Stimulated activated CD4-positive, alpha-beta T cell treated with anti-CD3 and anti-CD28 coated beads, Interleukin-1b, Interleukin-23, amount 100 ng/mL, for 48 hours (primary cell): Measurements from ENCODE around the gene TBX10.
A peak's percentile ranks its signal among the peaks of the same experiment; 100 is the strongest.
"Not testable (repeated sequence)": the region's sequence is repeated elsewhere in the genome, so short reads cannot be mapped to it uniquely, and the experiment has no call there.

Experiments used
- DNase-seq: peaks from one replicate; pipeline ENCODE4 v3.0.0-alpha.2; 2020

Gene TBX10

DNA sequence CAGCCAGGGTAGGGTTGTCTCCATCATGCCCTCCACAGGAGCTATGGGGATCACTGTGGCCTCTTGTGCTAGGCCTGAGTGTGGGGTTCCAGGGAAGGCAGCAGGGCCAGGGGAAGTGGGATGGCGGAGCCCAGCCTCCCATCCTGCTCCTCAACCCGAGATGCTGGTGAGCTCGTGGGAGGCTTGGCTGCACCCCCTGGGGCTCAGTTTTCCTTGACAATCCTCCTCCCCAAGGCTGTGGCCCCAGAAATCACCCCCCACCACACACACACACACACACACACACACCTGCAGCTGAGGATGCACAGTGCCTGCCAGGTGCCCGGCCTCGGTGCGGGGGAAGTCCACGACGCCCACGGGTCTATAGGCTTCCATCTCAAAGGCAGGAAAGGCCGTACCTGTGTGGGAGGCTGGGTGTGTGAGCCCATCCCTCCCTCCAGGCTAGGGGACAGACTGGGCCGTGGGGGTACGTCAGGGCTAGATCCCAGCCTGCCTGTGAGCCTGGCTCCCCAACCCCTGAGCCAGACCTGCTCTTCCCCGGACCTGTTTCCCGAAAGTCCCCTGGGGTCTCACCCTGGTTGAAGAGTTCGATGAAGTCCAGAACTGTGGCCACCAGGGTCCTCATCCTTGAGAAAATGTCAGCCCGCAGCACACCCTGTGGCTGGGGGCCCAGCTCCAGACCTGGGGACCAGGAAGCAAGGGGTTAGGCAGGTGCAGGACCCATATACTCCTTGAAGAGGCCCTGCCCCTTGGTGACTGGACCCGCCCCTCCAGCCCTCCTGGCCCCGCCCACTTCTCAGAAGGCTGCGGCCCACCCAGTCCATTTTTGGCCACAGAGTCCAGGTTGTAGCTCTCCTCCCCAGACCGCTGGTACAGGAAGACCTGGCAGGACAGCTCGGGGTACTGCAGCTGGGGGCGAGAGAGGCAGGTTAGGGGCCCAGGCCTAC is 5.2 kb upstream of the TBX10 start:
- no peak for DNase-seq

DNA sequence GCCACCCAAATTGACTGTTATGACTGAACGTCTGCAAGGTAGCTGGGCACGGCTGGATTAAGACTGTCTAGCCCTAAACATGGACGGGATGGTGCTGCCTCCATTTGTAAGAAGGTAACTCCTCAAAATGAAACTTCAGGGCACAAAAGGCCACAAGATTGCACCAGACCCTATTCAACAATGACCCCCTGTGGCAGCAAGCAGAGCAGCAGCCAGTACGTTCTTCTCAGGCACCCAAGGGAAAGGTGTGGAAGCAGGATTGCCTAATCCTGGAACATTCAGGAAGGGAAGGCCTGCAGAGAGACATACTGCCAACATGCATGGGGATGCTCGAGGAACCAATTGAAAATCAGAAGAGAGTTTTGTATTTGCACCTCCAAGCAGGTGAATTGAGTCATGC is 4.5 kb upstream of the TBX10 start:
- no peak for DNase-seq

DNA sequence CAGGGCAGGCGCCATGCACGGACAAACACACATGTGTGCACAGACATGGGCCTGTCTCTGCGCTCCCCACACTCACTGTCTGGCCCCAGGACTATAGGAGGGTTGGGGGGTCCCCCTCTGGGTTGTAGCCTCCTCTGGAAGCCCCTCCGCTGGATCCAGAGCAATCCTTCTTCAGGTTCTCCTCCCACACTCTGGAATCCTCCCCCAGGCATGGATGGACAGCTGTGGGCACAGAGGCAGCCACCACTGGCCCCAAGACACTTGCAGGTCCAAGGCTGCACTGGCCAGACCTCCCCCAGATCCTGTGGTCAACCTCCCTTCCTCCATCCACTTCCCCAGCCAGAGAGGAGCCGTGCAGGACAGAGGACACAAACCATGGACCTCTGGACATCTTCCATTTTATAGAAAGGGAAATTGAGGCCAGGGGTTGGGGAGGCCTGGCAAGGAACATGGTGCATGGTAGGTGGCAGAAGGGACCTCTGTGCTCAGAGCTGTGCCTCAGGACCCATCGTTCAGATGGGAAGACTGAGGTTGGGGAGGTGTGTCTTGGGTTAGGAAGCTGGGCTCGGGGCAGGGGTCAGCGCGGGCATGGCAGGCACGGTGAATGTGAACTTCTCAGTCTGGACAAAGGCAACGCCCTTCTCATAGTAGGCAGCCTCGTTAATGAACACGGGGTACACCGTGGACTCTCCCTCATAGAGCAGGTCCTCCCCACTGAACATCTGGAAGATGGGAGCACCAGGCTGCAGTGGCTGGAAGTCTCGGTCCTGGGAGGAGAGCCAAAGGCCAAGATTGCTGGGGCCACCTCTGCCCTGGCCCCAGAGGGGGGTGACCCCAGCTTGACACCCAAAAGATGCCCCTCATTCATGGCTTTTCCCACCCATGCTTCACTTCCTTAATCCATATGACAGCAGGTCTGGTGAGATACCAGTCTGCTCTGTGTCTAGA is 2.9 kb upstream of the TBX10 start:
- DNase-seq = no peak

DNA sequence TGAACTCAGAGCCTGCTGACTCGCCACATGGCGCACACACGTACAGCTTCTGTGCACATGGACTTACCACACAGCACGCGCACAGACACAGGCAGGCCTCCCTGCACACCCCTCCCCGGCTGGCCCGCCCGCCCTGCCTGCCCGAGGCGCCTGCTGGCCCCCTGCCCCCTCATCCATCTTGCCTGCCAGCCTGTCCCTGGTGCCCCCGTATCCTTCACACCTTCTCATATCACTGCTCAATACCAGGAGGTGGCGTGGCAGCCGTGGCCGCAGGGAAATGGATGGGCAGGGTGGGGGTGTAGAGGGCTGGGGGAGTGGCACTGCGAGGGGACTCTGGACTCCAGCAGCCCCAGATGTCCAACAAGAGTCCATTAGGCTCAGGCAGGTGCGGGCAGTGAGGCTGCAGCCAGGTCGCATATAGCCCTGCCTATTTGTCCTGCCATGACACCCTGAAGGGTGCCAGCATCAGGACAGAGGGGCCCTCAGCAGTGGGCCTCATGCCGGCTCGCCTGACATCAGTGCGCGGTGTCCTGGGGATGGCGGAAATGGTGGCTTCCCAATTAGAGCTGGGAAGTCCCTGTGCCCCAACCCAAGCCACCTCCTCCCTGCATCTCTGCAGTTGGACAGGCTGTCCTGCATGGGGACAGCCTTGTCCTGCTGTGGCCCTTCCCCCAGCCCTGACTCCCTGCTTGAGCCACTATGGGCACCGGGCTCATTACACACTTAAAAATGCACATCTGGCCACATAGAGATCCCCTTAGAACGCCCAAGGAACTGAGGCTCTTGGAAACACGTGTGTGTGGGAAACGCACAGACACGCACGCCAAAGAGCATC is 2.0 kb upstream of the TBX10 start:
- DNase-seq = no peak

DNA sequence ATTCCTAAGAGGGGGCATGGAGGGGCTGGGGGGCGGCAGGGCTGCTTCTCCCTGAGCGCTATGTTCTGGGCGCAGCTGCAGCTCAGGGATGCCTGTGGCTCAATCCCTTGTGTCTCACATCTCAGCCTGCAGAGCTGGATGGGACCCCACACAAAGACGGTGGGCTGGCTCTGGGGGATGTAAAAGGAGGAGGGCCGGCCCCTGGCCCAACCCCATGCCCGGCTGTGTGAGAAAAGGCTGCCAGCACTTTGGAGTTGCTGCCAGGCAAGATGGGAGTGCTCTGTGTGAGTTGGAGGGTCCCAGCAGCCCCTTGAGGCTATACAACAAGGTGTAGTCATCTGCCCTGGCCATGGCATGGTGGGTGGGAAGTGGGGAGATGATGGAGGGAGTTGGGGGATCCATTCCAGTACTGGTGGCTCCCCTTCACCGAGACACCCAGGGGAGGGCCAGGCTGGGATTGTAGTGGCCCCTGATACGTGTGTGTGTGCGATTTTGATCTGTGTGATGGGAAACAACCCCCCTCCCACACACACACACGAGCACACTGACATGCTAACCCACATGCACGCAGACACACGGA is 1.3 kb upstream of the TBX10 start:
- DNase-seq = no peak

DNA sequence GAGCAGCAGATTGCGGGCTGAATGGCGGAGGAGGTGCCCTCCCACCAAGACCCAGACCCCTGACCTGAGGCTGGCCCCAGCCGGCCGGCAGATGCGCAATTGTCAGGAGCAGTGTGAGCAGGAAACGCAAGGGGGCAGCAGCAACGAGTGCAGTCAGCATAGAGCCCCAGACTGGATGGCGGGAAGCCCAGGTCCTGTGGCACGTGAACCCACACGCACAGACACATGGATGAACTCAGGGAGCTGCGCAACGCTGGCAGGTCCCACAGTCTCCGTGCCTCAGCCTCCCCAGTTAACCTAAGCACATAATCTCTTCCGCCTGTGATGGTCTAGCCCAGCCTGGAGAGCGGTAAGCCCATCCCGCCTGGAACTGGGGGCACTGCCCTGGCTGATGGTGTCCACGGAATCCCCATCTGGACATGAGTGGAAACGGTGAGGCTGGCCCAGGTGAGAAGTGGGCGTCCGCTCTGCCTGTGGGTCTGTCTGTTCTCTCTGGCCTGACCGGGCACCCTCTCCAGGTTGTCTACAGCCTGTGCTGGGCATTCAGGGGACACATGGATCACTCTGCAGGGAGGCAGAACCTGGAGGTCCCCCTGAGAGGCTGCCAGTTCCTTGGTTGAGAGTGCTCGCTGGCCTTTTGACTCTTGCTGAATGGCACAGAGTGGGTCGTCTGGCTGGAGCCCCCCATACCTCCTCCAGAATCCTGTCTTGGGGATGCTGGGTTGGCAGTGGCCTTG is 626 bp upstream of the TBX10 start:
- peak; percentile 64 for DNase-seq

DNA sequence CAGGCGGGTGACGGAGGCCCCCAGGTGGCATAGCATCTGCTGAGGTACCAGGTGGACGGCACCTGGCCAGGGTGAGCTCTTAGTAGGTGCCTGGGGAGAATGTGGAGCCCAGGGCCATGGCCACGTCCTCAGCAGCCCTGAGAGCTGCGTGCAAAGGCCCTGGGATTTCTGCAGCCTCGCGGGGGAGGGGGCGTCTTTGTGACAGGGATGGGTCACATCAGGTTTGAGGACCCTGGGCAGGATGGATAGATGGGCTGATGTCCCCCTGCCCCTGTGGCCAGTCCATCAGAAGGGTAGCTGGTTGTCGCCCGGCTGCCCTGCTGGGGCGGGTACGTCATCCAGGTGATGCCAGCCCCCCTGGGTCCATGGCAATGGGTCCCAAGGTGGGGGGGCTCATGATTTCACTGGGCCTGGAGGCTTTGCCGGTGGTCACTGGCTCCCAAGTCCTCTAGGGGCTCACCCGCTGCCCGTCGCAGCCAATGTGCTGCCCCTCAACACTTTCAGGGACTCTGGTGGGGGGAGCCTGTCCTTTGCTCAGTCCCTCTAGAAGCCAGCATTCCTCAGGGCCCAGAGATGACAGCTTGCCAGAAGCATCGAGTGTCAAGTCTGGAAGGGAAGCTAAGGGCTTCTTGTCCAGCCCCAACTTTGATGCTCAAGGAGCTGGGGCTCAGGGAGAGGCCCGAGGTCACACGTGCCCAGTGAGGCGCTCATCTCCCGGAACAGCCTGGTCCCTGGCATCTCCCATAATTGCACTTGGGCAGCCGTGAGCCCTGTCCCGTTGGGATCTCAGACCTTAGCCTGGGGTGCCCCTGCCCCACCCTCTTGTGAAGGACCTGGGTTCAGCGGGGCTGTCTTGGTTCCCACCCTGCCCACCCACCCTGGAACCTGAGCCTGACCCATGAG is 777 bp downstream of the TBX10 start:
- no peak for DNase-seq

DNA sequence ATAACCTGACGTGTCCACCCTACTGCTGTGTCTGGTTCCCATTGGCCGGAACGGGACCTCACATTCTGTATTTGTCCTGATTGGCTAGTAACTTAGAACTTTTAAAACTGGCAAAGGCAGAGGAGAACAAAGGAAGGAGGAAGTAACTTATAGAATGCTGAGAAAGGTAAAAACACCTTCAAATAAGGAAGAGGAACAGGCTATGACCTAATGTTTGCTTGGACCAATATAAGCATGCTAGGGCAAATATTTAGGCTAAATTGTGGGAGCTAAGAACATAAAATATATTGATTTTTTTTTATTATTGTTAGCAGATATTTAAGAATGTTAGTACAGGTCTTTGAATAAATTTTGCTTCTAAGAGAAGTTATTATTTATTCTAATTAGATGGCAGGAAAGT is 2.1 kb downstream of the TBX10 start:
- DNase-seq = not testable (repeated sequence)

DNA sequence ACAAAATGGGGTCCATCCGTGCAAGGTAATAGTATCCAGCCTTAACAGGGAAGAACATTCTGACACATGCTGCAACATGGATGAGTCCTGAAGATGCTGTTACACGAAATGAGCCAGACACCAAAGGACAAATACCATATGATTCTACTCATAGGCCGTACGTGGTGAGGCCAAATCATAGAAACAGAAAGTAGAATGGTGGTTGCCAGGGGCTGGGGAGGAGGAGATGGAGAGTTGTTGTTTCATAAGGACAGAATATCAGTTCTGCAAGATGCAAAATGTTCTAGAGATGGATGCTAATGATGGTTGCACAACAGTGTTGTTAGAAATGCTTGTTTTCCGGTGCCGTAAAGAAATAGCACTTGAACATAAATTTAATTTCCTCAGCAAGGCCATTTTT is 2.6 kb downstream of the TBX10 start:
- DNase-seq = no peak

DNA sequence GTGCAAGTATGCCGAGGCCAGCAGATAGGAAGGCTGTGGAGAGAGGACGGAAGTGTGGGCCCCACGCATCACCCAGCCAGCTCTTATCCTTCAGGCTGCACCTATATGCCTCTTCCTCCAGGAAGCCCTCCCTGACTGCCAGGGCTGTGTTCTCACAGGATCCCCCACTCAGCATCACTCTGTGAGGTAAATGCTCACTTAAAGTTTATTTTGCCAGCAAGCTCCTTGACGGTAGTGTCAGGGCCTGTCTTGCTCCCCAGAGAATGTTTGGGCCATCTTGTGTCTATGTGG is 4.4 kb downstream of the TBX10 start:
- DNase-seq = no peak

DNA sequence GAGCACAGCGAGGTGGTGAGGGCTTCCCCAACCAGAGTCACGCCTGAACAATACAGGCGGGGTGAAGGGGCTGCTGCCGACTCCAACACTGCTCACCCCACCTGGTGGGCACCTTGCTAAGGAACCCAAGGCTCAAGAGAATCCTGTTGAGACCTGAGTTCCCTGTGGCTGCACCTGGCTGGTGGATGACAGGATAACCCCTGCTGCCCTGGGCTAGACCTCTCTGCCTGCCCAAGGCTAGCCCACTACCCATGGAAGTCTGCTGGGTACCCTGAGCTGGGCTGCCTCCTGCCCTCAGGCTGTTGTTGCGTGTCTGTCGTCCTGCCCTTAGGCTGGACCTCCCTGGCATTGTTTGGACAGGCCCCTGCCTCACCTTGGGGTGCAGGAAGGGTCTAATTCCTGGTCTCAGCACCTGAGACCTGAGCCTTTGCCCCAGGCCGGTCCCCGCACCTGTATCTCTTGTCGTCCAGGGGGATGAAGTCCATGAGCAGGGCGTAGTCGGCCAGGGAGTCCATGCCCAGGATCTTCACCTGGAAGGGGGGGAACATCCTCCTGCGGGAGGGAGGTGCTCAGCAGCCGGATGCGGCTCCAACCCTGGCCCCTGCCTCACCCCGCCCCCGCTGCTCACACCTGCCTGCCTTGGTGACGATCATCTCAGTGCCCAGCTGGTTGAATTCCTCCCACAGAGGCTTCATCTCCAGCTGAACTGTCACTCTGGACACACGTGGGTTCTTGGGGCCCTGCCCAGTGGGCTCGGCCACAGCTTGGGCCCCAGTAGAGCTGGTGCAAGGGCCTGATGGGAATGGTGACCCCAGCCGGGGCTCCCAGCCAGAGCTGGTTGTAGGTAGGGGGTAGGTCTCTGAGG is 5.0 kb downstream of the TBX10 start:
- no peak for DNase-seq

DNA sequence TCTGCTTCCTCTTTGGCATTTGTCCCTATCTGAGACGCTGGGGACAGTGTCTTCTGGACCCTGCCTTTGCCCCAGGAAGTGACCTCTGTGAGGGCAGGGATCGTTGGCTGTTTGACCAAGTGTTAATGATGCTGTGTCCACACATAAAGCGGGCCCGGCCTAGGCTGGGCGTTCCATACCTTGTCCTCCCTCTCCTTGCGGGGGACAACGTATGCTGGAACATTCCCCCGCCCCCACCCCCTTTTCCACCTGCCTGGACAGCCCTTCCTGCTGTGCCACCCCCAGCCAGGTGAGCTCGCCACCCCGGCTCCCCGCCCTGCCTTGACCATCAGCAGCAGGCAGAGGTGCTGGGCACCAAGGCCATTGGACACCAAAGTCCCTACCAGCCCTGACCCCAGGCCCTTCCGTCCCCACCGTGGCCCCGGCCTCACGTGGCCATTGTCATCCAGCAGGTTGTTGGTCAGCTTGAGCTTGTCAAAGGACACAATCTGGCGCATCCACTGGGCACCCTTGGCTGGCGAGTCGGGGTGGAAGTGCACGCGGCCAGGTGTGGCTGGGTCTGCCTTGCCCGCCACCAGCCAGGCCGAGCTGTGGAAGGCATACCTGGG is 5.7 kb downstream of the TBX10 start:
- no peak for DNase-seq

DNA sequence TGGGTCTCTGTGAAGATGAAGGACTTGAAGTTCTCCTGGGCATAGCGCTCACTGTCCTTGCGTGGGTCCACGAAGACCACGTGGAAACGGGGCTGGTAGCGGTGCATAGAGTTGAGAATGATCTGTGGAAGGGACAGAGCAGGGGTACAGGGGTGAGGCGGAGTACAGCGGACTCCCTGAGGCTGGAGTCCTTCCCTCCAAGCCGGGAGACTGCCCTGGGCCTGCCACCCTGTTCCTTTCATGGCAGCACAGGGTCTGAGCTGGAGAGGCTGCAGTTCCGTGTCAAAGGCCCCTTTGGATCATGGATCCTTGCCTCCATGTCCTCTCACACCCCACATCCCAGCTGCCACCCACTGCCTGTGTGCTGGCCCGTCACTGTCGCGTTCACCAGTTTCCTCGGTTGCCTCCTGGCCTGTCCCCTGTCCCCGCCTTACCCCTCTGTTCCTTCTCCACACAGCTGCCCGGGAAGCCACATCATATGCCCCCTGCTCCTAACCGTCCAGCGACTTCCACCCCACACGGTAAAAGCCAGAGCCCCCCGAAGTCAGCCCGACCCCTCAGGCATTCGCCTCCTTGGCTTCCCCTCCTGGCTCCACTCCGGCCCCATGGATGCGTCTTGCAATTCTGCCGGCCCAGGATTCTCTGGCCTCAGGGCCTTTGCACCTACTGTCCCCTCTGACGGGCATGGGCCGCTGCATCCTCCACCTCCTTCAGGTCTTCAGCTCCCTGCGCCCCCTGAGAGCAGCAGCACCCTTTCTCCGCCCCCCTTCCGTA is 6.4 kb downstream of the TBX10 start:
- DNase-seq = no peak

DNA sequence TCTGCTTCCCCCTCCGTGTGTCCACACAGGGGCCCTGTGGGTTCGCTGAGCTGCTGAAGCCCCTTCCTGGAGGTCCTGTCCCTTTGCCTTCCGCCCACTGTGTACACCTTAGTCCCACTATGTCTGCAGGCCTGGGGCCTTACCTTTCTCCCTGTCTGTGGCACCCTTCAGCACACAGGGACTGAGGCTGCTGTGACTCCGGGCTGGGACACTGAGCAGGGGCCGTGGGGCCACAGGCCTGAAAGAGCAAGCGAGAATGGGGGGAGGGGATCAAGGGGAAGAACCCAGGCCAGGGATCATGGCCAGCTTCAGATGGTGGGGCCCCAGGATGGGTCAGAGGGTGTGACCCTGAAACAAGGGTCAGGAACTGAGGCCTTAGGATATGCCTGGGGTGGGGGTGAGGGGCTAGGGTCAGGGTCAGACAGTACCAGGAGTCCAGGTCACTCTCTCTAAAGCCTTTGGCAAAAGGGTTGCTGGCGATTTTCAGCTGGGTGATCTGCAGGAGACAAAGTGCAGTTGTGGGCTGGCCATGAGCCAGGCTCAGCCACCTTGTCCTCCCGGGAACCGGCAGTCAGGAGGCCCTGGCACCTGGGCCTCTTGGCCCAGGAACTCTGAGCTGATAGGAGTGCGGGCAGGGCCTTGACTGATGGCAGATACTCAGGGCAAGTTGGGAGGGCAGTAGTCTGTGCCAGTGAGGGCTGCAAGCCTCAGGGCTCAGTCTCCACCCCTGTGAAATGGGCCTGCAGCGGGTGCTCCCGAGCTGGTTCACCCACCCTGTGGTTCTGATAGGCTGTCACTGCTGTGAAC is 7.2 kb downstream of the TBX10 start:
- DNase-seq = no peak

DNA sequence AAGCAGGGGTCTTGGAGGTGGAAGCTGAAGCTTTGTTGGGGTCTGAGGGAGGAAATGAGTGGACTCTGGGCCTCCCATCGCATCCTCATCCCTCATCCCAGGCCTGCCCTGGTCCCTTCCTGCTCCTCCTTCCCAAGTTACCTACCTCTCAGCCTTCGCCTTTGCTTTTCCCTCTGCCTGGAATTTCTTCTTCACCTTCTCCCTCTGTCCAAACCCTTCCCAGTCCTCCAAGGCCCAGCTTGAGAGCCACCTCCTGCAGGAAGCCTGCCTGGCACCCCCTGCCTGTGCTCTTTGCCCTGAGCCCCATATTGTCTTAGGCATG is 7.7 kb downstream of the TBX10 start:
- no peak for DNase-seq

DNA sequence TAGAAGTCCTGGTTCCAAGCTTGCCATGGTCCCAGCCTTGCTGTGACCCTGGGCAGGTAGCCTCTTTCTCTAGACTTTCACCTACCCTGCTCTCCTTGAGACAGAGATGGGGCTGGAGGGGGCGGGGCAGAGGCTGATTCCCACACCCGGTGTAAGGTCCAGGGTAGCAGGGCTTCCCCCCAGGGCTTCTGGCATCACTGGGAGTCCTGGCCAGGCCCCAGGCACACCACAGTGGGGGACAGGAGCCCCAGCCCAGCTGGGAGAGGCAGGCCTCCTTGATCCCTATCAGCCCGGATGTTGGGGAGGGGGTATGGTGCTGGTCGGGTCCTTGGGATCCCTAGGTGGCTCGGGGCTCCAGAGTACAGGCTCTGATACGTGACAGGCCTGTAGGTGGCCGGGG is 8.2 kb downstream of the TBX10 start:
- DNase-seq = no peak

DNA sequence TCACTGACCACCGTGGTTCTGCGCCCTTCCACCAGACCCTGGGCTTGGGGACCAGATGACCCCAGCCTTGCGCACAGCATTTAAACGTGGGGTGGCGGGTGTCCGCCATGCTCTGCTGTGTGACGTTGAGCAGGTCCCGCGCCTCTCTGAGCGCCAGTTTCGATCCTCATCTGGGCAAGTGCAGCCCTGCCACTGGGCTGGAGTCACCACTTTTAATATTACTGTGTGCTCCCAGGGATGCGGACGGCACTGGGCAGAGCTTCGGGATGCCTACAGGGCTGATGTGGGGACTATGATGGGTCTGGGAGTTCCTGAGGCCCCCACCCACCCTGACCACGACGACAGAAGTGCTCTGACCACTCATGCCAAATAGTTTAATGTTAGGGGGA is 8.6 kb downstream of the TBX10 start:
- no peak for DNase-seq
